GM12878 (cell line): Measurements from ENCODE around the gene FNTB. TPM values are rescaled to one million over a fixed set of nuclear protein-coding genes. Genes with fewer than 3 reads are reported as not detected.

Experiments
- ATAC-seq: fragments of 200-7000 bp; cut with Tn5 transposase; 3 replicates; pipeline ENCODE4 v1.9.1; 2020; ENCODE audit warnings: mild to moderate bottlenecking, moderate library complexity
- BruUV-seq: library from RNA; stranded (reverse); fragments of 400-500 nt; replicated peaks from 2 replicates; lab custom pipeline; 2021; lab: Mats Ljungman, UMichigan
- CTCF ChIA-PET: fragments of 300-600 bp; sonication (Branson Sonifier 250); formaldehyde crosslinking; extraction: SDS; loops from one replicate; lab custom pipeline; 2021; ENCODE audit warnings: inconsistent platforms; lab: Yijun Ruan, JAX
- POLR2A ChIA-PET: fragments of 350-600 bp; formaldehyde crosslinking; extraction: SDS; loops from one replicate; lab custom pipeline; 2021; ENCODE audit warnings: inconsistent platforms; lab: Charles Lee
- RAD21 ChIA-PET: fragments of 300-600 bp; sonication (Branson Sonifier 250); formaldehyde crosslinking; loops from one replicate; lab custom pipeline; 2023; ENCODE audit warnings: antibody characterized with exemption; ENCODE audit not compliant: unreplicated experiment; lab: Charles Lee
- SMC1A ChIA-PET: fragments of 300-600 bp; sonication (Branson Sonifier 250); formaldehyde crosslinking; loops from one replicate; lab custom pipeline; 2023; ENCODE audit not compliant: unreplicated experiment, uncharacterized antibody; lab: Charles Lee
- DNase-seq: peaks from one replicate; pipeline ENCODE4 v3.0.0-alpha.2; 2011; ENCODE audit warnings: low read depth, low spot score
- FAIRE-seq: peaks from 3 replicates; lab custom pipeline; 2011; peaks lifted over from hg19 to GRCh38; lab: Jason Lieb, UNC
- H2AFZ ChIP-seq: 2 replicates; pipeline ENCODE4 v1.6.0; 2011; ENCODE audit warnings: low read depth, low read length, control low read depth; ENCODE audit not compliant: control insufficient read depth
- H3K27ac ChIP-seq: 2 replicates; pipeline ENCODE4 v1.5.1; 2011; ENCODE audit warnings: control low read depth; ENCODE audit not compliant: control insufficient read depth, insufficient read depth
- H3K27me3 ChIP-seq, 2 experiments: replicated peaks in 1 of 2; 2 replicates each; pipeline versions ENCODE4 v1.6.0 to v1.6.1; 2011; ENCODE audit warnings: low read length in 1 of 2; ENCODE audit not compliant: control insufficient read depth in 2 of 2, insufficient read depth in 2 of 2
- H3K36me3 ChIP-seq, 2 experiments: 2 replicates each; pipeline ENCODE4 v1.5.1; 2011; ENCODE audit warnings: low read length in 1 of 2; ENCODE audit not compliant: control insufficient read depth in 2 of 2, insufficient read depth in 2 of 2
- H3K4me1 ChIP-seq: 2 replicates; pipeline ENCODE4 v1.6.1; 2011; ENCODE audit warnings: mild to moderate bottlenecking, low read length, moderate library complexity, mixed read lengths; ENCODE audit not compliant: control insufficient read depth, insufficient read depth
- H3K4me2 ChIP-seq: 2 replicates; pipeline ENCODE4 v1.6.0; 2011; ENCODE audit warnings: control low read depth; ENCODE audit not compliant: control insufficient read depth, insufficient read depth
- H3K4me3 ChIP-seq: fragments of 200-600 bp; sonication (generic); 2 replicates; pipeline ENCODE4 v1.5.1; 2016
- H3K79me2 ChIP-seq: 2 replicates; pipeline ENCODE4 v1.6.0; 2011; ENCODE audit warnings: low read length; ENCODE audit not compliant: control insufficient read depth, insufficient read depth
- H3K9ac ChIP-seq: 2 replicates; pipeline ENCODE4 v1.8.0; 2011; ENCODE audit warnings: low read length, control low read depth, mixed read lengths; ENCODE audit not compliant: control insufficient read depth, insufficient read depth
- H3K9me3 ChIP-seq: replicated peaks from 3 replicates; pipeline ENCODE4 v1.5.1; 2011; ENCODE audit warnings: mild to moderate bottlenecking, low read length; ENCODE audit not compliant: control insufficient read depth, insufficient read depth
- H4K20me1 ChIP-seq: 2 replicates; pipeline ENCODE4 v1.6.0; 2011; ENCODE audit not compliant: control insufficient read depth, insufficient read depth
- BMI1 ChIP-seq: fragments of 450-650 bp; IDR thresholded peaks from 2 replicates; pipeline ENCODE4 v1.6.1; 2016; ENCODE audit warnings: mild to moderate bottlenecking, moderate library complexity, borderline replicate concordance
- BRCA1 ChIP-seq: IDR thresholded peaks from 2 replicates; pipeline ENCODE4 v1.6.1; 2011; ENCODE audit warnings: low read depth, low read length, improper control_type of control experiment
- IKZF2 ChIP-seq, 2 experiments: fragments of 450-650 bp; IDR thresholded peaks; 2 replicates each; pipeline ENCODE4 v1.6.1; 2017; ENCODE audit warnings: mild to moderate bottlenecking in 2 of 2, moderate library complexity in 2 of 2
- NR2C2 ChIP-seq: IDR thresholded peaks from 2 replicates; pipeline ENCODE4 v1.6.1; 2011; ENCODE audit warnings: borderline replicate concordance, low read depth; ENCODE audit not compliant: control insufficient read depth, insufficient read length
- POLR2AphosphoS2 ChIP-seq: IDR thresholded peaks from 2 replicates; pipeline ENCODE4 v1.6.1; 2011; ENCODE audit warnings: low read depth, mild to moderate bottlenecking, low read length, improper control_type of control experiment, moderate library complexity
- RBBP5 ChIP-seq: fragments of 200-600 bp; sonication (generic); conservative IDR thresholded peaks from 2 replicates; pipeline ENCODE4 v1.6.1; 2016
- ZBTB33 ChIP-seq: fragments of 450-650 bp; IDR thresholded peaks from 2 replicates; pipeline ENCODE4 v1.6.1; 2017; ENCODE audit warnings: mild to moderate bottlenecking
- ZNF207 ChIP-seq: fragments of 450-650 bp; IDR thresholded peaks from 2 replicates; pipeline ENCODE4 v1.6.1; 2014; ENCODE audit warnings: antibody characterized with exemption, mild to moderate bottlenecking, borderline replicate concordance
- ZNF622 ChIP-seq: fragments of 450-650 bp; IDR thresholded peaks from 2 replicates; pipeline ENCODE4 v1.6.1; 2017; ENCODE audit warnings: mild to moderate bottlenecking, inconsistent platforms
- WGBS: methylation state at CpG from one replicate; pipeline ENCODE4 v1.1.6; 2016; ENCODE audit warnings: low lambda C conversion rate; ENCODE audit not compliant: insufficient replicate concordance, insufficient coverage; ENCODE audit errors: missing lambda C conversion rate; 5-methylcytosine and 5-hydroxymethylcytosine counted together
- in situ Hi-C: fragments of 300-500 bp; cut with MboI; formaldehyde crosslinking; loops from 9 replicates; pipeline ENCODE4 v1.14.3; 2018; ENCODE audit warnings: mixed read lengths
- intact Hi-C: fragments of 100-400 bp; cut with micrococcal nuclease; formaldehyde crosslinking; loops from one replicate; pipeline ENCODE4 v1.14.2; 2022; ENCODE audit not compliant: unreplicated experiment
- polyA plus RNA-seq, 11 experiments: library from polyadenylated mRNA; depleted of rRNA in 4 of 11; unstranded in 6 of 11; stranded (reverse) in 5 of 11; fragments of >200 nt; fragmentation: Nextera tagmentation in 4 of 11; fragmentation: Illumina TruSeq in 1 of 11; extraction: Ambion mirVana in 4 of 11; extraction: Trizol in 1 of 11; gene quantifications; 1 replicate in 1 of 11; 2 replicates in 10 of 11; pipeline versions ENCODE4 v1.2.1 to v1.2.3, GENCODE V29; 2011 to 2016; ENCODE audit warnings: inconsistent platforms in 2 of 11, missing spikeins in 2 of 11, low read depth in 1 of 11
- total RNA-seq, 4 experiments: library from RNA; depleted of rRNA in 3 of 4; stranded (reverse); fragments of >200 nt in 3 of 4; fragmentation: Illumina TruSeq in 1 of 4; extraction: Trizol in 1 of 4; gene quantifications; 2 replicates each; pipeline versions ENCODE4 v1.2.1 to v1.2.3, GENCODE V29; 2013 to 2021
- TF ChIP-seq, protein P1 (sequence below): IDR thresholded peaks from 2 replicates; pipeline ENCODE4 v1.6.1; 2012; ENCODE audit warnings: low read length, inconsistent platforms
- TF ChIP-seq, protein P2 (sequence below): IDR thresholded peaks from 2 replicates; pipeline ENCODE4 v1.6.1; 2011; ENCODE audit warnings: mild to moderate bottlenecking, low read depth, low read length, moderate library complexity; ENCODE audit not compliant: insufficient replicate concordance

The FNTB gene
- total and polyA plus RNA-seq, 10 of the 15 experiments (the other 5 are each of a cell fraction or from before 2014, with no cell fraction given): 10.4 to 25.1 (median 16.7) TPM

GRCh38 chr14:65082930-65083329 lies 96.2 kb downstream of the FNTB start (continued):
- TF ChIP-seq, protein P1, sequence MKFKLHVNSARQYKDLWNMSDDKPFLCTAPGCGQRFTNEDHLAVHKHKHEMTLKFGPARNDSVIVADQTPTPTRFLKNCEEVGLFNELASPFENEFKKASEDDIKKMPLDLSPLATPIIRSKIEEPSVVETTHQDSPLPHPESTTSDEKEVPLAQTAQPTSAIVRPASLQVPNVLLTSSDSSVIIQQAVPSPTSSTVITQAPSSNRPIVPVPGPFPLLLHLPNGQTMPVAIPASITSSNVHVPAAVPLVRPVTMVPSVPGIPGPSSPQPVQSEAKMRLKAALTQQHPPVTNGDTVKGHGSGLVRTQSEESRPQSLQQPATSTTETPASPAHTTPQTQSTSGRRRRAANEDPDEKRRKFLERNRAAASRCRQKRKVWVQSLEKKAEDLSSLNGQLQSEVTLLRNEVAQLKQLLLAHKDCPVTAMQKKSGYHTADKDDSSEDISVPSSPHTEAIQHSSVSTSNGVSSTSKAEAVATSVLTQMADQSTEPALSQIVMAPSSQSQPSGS: no peak

- RAD21 ChIA-PET: no interaction called here
- Histone ChIP-seq H2AFZ (no peak overlapping the region), H3K4me2 (no peak overlapping the region), H3K79me2 (no peaks in the 10 kb centered on the region; the same call in none of the 2 replicates), H3K36me3 (peaks cover 20 to 25% of the 10 kb centered on the region in 2 experiments), H3K9ac (no peak overlapping the region), H3K27ac (no peak overlapping the region), H3K4me1 (no peaks in the 10 kb centered on the region), H3K4me3 (no peak overlapping the region), H3K9me3 (peaks cover 33% of the 10 kb centered on the region), H4K20me1 (no peaks in the 10 kb centered on the region), H3K27me3 (no peaks in the 10 kb centered on the region)
- 79% methylated on average over 6 of the region's 6 CpGs for WGBS
- ATAC-seq (no peak), FAIRE-seq (no peak), DNase-seq (no peak)
- BruUV-seq: no TSS peak
- POLR2A ChIA-PET: no interaction called here
- CTCF ChIA-PET: no interaction called here
- TF ChIP-seq ZBTB33 (no peak), BRCA1 (no peak), POLR2AphosphoS2 (no peak), RBBP5 (no peak), NR2C2 (no peak), ZNF622 (no peak), BMI1 (no peak), ZNF207 (no peak), IKZF2 (IDR thresholded peaks at IDR 0.05) (no peak)
- TF ChIP-seq, protein P2, sequence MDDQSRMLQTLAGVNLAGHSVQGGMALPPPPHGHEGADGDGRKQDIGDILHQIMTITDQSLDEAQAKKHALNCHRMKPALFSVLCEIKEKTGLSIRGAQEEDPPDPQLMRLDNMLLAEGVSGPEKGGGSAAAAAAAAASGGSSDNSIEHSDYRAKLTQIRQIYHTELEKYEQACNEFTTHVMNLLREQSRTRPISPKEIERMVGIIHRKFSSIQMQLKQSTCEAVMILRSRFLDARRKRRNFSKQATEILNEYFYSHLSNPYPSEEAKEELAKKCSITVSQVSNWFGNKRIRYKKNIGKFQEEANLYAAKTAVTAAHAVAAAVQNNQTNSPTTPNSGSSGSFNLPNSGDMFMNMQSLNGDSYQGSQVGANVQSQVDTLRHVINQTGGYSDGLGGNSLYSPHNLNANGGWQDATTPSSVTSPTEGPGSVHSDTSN: no peak
- intact Hi-C loops (no loop called here), in situ Hi-C loops (no loop called here)
- SMC1A ChIA-PET: interaction anchor here (1.1 kb wide), 1 partner anchor 22 kb away, joined by 3 read pairs; no protein-coding TSS in a partner anchor
These were observed 98.1 kb downstream of the FNTB start for GRCh38 chr14:65084554-65085505.
